IPS DF 19.7 (cell line): Measurements from ENCODE around the gene S1PR3.

Source experiments
- DNase-seq: peaks from one replicate; pipeline ENCODE4 v3.0.0-alpha.2; 2013; ENCODE audit warnings: low read depth, low spot score

The S1PR3 gene

DNA sequence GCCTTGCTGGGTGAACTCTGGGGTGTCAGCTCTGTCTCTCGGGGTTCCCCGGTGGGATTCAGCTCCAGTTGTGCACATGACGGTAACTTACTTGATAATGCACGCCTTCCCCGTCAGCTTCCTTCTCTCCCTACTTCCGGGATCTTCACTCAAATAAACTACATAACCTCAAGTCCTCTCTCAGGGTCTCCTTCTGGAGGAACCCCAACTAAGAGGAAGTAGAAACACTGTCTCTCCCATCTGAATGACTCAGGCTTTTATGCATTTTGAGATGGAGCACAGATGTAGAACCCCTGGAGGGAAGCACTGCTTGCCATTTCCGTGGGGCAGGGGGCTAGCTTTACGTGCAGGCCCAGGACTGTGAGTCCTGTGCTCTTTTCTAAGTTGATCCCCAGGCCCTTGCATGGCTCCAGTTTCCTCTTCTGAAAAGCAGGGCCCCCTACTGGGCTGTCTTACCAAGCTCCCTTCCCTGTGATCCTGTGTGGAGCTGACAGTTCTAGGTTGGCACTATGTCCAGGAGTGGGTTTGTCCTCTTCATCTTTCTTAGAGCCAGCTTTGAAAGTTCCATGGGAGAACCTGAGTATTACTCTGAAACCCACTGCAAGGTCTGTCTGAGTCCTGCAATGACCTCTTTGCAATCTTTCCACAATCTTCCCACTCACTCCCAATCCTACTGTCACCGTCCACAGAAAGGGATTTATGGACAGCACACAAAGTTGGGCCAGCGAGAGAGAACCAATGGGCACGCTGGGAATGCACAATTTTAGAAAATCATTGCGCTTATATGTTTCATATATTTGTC lies 17.7 kb downstream of the S1PR3 start:
- DNase-seq: no peak

DNA sequence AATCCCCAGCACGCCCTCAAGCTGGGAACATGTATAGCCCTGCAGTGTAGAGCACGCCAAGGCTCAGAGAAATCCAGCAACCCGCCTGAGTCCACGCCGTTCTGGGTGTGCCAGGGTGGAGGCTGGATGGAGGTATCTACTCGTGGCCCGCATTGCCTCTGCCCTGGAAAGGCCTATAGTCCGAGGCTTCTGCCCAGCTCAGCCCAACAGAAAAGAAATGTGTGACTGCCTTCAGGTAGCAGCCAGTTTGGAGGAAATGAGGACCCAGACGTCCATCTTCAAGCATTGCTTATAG lies 18.2 kb downstream of the S1PR3 start:
- DNase-seq: no peak

DNA sequence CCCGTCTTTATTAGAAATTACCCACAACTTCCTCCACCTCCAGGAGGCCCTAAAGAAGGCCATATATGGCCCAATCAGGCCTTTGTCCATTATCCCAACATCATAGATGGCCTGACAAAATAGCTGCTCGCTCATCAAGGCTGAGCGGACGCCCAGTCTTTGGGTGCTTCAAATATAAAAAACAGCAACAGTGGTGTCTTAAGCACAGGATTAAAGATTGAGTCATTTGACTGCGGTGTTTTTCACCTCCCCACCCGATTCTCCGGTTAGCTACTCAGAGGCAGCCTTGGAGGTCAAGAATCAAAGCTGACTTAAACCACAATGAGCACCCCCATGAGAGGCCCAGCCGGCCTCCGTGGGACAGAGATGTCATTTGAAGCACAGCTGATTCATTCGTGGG lies 18.8 kb downstream of the S1PR3 start:
- DNase-seq: no peak

DNA sequence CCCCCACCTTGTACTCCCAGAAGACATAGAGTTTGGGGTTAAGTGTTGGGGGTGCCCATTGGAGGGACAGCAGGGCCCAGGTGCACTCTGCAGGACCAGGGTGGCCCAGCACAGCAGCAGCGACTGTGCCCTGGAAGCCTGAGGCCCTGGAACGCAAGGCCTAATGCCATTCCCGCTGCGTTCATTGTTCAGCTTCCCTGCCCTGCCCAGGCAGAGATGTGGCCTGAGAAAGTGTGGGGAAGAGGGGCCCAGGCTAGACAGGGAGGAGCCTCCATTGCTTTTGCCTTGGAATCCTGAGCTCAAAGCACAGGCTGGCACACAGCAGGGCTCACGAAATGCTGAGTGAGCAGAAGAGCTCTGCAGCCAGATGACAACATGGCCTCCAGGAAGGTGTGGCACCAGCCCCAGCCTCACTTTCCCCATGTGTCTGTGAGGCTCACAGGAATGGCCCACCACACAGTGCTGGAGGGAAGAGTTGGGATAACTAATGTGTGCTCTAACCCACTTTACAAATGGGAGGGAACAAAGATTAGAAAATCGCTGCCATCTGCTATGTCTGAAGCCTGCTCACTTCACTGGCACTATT lies 19.4 kb downstream of the S1PR3 start:
- no peak for DNase-seq

DNA sequence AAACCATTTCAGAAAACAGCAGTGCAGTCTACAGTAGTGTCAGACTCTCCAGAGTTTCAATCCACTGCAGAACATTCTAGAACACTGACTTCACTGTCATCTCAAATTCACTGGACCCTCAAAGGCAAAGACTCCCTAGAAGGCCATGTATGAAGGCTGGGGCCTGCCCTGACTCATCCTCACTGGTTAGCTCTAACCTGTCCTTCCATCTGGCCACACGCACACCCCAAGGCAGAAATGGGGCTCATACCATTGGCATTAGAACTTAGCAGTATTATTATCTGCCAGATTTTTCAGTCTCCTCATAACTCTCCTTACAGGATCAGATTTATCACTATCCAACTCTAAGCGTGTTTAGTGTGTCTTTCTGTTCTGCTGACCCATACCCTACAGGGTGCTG lies 20.4 kb downstream of the S1PR3 start:
- no peak for DNase-seq

DNA sequence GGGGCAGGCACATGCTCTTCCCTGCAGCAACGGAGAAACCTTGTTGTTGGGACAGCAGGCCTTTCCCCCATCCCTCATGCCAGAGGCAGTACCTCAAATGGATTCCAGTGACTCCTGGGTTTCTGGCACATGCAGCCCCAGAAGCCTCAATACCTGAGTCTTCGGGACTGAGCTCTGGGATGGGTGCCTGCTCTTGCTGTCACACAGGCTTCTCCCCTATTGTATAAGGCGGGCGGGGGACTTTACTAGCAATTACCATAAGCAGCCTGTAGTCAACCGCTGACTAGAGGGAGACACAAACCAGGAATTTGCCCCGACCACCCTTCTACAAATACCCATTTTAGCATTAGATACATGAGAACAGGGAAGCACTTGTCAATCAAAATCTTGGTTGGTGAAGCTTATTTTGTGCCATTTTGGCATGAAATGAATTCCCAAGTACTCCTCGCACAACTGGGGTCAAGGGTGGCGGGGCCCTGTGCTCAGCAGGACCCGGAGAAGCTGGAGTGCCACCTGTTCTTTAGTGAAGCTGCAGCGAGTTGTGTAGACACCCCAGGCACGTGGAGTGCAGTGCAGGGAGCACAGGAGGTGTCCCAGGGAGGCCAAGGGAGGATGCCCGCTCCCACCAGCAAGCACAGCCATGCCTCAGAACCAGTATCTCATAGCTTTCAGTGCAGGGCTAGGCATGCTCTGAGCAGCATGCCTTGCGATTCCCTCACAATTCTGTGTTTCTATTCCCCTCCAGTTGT lies 21.2 kb downstream of the S1PR3 start:
- DNase-seq: no peak

DNA sequence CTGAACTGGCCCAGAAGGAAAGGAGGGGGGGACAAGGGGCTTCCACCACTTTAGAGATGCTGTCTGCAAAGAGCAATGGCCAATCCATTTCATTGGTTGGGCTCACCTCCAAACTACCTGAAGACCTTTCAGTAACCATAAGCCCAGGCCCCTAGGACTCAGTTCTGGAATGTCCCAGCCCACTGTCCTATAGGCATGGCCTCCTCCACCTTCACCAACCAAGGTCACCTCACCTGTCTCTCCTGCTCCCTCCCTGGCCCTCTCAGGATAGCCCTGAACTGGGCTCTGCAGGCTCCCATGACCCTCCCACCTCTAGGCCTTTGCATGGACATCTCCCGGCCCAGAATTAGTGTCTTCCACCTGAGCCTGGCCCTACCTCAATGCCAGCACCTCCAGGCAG lies 22.4 kb downstream of the S1PR3 start:
- no peak for DNase-seq

DNA sequence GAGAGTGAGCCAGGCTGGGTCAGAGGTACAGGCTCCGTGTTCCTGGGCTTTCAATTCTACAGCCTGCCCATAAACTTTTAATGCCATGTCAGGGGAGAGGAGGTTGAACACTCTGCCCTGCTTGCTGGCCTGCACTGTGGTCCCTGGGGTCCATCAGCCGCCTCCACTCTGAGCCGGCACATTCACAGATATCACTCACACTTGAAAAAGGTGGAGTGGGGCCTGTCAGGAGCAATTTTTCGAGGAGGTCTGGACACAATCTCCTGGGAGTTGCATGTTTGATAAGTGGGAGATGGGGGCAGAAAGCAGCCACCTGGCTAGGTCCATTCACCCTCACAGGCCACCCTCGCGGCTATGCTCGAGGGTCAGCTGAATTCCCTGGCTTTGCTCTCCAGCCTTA lies 22.9 kb downstream of the S1PR3 start:
- DNase-seq: no peak

DNA sequence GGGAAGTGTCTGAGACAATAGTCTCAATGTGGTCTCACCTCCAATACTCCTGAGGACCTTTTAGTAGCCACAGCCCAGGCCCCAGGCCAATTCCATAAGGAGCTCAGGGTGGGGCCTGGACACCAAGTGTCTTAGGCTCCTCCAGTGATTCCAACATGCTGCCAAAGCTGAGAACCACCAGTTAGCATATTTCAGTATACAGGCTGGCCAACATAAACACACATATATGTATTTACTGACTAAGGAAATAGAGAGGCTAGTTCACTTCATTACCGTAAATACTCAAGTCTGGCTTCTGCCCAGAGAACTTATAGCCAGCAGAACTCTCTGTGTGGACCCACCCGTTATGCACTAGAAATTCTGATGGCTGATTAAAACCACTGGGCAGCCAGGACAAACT lies 24.1 kb downstream of the S1PR3 start:
- DNase-seq: no peak

DNA sequence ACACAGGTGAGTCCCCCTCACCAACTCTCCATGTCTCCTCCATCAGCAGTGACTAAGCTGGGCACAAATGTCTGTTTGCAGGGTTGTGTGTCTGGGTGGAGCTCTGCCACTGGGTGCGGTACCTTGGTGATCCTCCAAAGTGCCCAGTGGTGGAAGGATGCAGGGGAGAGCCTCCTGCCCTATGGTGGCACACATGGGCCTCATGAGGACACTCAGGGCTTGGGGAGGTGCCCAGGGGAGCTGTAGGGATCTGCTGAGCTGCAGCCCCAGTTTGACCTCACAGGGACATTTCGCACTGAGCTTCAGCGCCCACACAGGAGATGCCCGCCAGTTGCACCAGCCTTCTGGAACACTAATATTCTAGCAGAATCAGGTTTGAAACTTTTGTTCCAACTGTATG lies 29.5 kb downstream of the S1PR3 start:
- no peak for DNase-seq

DNA sequence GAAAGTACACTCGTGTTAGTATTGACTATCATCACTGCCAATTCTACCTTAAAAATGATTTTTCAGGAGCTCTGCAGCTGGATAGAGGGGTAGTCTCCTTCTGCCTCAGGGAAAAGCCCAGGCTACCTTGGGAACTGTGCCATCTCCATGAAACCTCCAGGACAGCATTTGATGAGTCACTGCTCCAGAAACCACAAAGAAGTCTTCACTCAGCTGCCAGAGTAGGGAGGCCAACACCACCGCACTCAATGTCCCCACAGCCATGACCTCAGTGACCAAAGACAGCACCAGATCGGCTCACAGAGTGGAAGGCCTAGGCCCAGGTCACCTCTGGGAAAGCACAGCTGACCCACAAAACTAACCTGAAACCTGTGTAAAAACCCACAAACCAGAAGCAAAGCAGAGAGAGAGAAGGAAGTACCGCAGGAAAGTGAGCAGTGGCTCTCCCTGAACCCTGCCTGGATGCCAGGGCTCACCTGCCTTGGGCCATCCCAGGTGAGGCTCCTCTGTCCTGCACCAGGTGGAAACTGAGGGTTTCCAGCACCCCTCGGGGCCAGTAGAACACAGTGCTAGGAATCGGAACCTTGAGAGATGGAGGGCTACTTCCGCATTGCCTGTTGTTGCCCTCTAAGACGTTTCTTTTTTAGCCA lies 30.0 kb downstream of the S1PR3 start:
- no peak for DNase-seq

DNA sequence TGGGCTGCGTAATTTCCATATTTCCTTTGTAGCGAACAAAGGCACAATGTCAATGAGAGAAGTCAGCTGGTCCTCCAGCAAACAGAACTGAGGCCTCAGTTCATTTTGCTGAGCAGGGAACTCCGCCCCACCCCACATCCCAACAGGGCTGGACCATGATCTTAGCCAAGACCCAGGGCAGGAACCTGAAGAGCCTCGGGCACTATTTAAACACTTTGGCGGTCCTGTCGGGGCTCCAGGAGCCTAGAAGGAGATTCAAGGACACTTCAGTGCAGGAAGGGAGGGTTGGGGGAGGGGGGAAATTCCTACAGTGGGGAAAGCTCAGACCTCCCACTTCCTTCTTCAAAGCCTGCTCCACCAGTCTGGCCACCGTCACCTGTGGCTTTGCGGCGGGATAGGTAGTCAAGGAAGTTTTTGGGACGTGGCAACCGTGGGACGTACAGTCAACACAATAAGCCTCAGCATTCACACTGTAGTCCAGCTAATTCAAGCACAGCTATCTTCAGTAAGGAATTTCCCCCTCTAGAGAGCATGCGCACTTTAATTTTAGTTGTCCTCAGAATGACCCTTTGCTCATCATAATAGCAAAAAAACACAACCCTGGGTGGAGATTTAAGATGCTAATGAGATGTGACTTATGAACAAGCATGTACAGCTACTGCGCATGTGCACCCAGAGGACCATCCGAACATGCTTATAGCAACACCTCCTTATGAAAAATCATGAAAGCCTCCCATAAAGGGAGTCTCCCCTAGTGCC lies 30.9 kb downstream of the S1PR3 start:
- DNase-seq: no peak

DNA sequence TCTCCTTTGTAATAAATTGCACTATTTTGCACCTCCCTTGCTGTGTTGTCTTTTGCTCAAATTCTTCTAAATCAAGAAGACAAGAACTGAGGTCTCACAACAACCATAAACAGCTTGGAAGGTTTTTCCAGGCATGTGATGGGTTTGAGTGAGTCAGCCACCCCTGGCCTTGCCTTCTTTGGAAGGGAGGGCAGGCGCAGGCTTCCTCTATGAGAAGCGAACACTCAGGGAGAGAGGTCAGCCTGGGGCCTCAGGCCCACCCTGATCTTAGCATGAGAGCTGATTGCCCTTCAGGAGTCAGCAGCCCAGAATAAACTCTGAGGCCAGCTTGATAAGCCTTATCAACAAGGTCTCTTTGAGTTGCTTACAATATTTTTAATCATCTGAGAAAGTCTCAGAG lies 31.6 kb downstream of the S1PR3 start:
- DNase-seq: no peak

DNA sequence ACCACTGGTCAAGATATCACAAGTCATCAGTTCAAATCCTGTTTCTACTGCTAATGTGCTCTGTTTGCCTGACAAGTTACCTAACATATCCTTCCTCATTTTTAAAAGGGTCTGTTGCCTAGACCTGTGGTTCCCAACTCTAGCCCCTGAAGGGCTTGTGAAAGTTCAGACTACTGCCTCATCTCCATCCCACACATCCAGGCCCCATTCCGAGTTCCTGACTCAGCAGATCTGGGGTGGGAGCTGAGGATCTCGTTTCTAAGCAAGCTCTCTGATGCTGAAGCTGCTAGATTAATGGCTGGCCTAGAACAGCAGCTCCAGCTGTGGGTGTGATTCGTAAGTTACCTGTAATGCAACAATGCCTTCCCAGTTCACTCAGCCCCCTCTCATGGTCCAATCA lies 32.5 kb downstream of the S1PR3 start:
- no peak for DNase-seq

DNA sequence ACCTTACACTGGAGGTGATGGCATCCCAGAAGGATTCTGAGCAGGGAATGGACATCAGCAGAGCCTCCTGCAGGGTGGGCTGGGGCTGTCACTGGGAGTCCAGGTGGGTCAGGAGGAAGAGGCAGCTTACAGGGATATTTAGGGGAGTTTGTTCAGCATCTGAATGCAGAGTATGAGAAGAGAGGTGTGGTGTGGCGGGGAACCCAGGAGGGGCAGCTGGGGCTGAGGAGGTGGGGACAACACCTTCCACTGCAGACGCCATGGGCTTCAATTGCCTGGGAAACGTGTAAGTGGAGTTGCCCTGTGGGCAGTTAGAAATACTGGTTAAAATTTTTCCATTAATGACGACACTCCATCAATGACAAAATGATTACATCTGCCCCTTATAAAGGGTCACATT lies 33.5 kb downstream of the S1PR3 start:
- DNase-seq: no peak

DNA sequence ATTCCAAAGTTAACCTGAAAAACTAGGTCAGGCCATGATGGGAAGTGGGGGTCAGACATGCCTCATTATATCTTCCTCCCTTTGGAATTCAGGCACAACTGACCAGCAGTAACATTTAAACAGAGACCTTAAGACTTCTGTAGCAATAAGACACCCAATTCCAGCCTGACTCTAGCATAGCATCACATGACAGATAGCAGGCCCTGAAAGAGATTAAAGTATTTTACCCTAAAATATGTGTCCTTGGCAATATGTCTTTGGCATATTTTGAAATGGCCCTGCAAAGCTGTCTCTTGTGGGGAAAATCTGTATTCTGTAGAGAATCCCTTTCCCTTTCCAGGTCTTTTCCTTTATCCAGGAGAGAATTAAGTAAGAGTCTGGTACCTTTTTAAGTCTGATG lies 34.3 kb downstream of the S1PR3 start:
- DNase-seq: no peak

DNA sequence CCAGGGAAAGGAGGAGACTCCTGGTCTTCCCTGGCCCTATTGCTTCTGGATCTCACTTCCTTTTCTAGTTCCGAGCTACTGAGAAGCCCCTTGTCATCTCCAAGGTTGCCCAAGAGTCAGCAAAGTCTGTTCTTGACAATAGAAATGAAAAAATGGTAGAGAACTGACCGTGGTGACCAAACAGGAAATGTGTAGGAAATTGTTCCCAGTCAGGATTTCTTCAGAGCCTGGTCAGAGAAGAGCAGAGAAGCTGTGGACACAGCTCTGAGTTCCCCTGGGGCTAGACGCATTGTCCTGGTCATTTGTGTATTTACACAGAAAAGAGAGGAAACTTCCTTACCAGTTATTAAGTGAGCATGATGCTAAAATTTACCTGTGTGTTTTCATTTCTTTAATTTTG lies 35.6 kb downstream of the S1PR3 start:
- DNase-seq: no peak

DNA sequence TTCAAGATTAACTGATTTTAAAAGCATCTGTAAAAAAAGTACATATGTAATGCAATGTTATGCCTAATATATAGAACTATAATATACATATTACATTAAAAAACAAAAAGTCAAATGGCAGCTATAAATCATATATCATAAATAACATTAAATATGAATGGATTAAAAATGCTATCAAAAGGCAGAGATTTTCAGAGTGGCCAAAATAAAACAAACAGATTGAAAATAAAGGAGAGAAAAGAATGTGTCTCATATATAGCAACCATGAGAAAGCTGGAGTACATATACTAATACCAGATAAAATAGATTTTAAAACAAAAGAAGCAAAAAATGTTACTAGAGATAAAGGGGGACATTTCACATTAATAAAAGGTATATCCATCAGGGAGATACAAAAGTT lies 38.5 kb downstream of the S1PR3 start:
- DNase-seq: no peak

DNA sequence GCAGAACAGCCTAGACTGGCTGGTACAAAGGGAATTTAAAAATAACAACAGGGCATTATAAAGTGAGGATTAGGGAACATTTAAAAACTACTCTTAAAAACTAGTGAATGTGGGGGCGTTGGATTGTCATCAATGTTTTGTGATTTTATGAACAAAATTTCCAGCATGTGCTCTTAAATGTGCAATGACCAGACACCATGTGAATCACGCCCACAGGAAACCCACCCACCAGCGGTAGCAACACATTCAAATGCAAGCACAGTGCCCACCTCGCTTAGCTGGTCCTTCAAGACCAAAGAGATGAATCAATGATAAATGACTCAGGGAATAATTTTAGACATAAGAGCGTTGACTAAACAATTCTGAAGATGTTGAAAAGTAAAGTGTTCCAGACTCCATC lies 40.9 kb downstream of the S1PR3 start:
- no peak for DNase-seq

DNA sequence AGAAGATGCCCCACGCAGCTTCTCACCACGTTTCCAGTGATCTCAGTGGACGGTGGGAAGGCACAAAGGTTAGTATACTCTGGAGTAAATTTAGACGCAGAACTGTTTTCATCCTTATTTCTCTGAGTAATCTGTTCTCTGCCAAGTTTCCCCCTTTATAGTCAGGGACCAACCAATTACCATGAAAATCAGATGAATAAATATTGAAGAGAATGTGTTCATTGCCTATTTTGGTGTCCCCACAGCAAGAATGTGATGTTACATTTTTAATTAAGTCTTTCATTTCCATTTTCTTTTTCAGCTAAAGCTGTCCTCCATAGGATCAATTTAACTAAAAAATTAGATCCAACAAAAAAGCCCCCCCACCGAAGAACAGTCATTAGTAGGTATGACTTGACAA lies 41.4 kb downstream of the S1PR3 start:
- no peak for DNase-seq

DNA sequence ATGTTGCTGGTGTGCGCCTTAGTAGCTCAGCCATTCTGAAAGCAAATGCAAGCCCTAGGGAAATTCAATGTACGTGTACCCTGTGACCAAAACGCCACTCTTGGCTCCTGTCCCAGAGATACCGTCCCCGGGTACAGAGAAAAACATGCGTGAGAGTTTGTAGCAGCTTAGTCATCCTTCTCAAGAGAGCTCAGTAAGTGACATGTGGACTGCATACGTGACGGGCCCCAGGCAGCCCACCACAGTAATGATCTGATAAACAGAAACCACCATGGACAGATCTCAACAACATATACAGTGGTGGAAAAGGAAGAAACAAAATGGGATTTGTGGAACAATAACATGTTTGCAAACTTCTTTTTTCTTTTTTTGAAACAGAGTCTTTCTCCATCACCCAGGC lies 45.1 kb downstream of the S1PR3 start:
- DNase-seq: no peak

DNA sequence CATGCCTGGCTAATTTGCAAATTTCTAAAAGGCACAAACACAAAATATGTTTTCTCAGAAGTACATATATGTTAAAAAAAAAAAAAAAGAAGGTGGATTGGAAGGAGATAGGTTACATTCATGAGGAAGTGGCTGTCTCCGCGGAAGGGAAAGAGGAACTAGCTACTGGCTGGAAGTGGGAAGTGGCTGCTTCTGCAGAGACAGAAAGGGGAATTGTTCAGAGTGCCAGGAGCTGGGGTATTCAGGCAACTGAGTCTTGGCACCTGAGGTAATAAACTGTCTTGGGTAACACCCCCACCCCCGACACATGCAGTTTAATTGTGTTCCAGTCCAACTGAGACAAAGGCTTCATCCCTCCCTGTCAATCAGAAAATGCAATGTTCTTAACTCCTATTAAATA lies 45.6 kb downstream of the S1PR3 start:
- no peak for DNase-seq
